K562 (cell line): ENCODE results near the gene BROX. TPM values are rescaled to one million over a fixed set of nuclear protein-coding genes. Genes with fewer than 3 reads are reported as not detected.
A peak's percentile ranks its signal among the peaks of the same experiment; 100 is the strongest.

Source experiments
- CC2D1A ChIP-seq: fragments of 450-650 bp; IDR thresholded peaks from 2 replicates; pipeline ENCODE4 v1.6.1; 2017; ENCODE audit warnings: mild to moderate bottlenecking
- CHD7 ChIP-seq: fragments of 200-600 bp; sonication (generic); IDR thresholded peaks from one replicate; pipeline ENCODE4 v1.6.1; 2012; ENCODE audit warnings: mild to moderate bottlenecking, low read depth, low read length, inconsistent platforms
- MEF2D ChIP-seq: conservative IDR thresholded peaks from 2 replicates; pipeline ENCODE4 v1.6.1; 2016; ENCODE audit warnings: low read depth, missing genetic modification characterization, missing compliant biosample characterization
- polyA plus RNA-seq, 8 experiments: library from polyadenylated mRNA; depleted of rRNA in 4 of 8; stranded (reverse) in 5 of 8; unstranded in 3 of 8; fragments of >200 nt; fragmentation: Nextera tagmentation in 2 of 8; fragmentation: Illumina TruSeq in 1 of 8; extraction: Ambion mirVana in 2 of 8; extraction: Trizol in 1 of 8; gene quantifications; 2 replicates each; pipeline versions ENCODE4 v1.2.1 to v1.2.3, GENCODE V29; 2011 to 2014; ENCODE audit warnings: inconsistent platforms in 1 of 8, missing spikeins in 1 of 8
- total RNA-seq, 7 experiments: library from RNA; depleted of rRNA in 6 of 7; stranded (reverse); fragments of >200 nt in 6 of 7; fragmentation: Illumina TruSeq in 2 of 7; extraction: Trizol in 2 of 7; gene quantifications; 2 replicates each; pipeline versions ENCODE4 v1.2.1 to v1.2.3, GENCODE V29; 2011 to 2021; ENCODE audit warnings: low replicate concordance in 1 of 7
- TF ChIP-seq, protein P1 (sequence below): fragments of 200-400 bp; formaldehyde crosslinking; IDR thresholded peaks from 2 replicates; pipeline ENCODE4 v1.6.1; 2017; ENCODE audit warnings: mild to moderate bottlenecking, low read depth, low read length, moderate library complexity
- TF ChIP-seq, protein P2 (sequence below): fragments of 250-450 bp; sonication (Bioruptor Pico); IDR thresholded peaks from 2 replicates; pipeline ENCODE4 v1.8.0; 2022; ENCODE audit warnings: inconsistent platforms
- TF ChIP-seq, protein P3 (sequence below): fragments of 450-650 bp; IDR thresholded peaks from 2 replicates; pipeline ENCODE4 v1.7.1; 2018; ENCODE audit warnings: mild to moderate bottlenecking, low read depth; ENCODE audit not compliant: partially characterized antibody

The BROX gene
- total and polyA plus RNA-seq, 9 of the 15 experiments (the other 6 are each of a cell fraction or from before 2014, with no cell fraction given), result 9.4 to 153 (median 45.1) TPM

GRCh38 chr1:222709700-222710153 is 2.6 kb upstream of the BROX start (continued):
- TF ChIP-seq, protein P1, sequence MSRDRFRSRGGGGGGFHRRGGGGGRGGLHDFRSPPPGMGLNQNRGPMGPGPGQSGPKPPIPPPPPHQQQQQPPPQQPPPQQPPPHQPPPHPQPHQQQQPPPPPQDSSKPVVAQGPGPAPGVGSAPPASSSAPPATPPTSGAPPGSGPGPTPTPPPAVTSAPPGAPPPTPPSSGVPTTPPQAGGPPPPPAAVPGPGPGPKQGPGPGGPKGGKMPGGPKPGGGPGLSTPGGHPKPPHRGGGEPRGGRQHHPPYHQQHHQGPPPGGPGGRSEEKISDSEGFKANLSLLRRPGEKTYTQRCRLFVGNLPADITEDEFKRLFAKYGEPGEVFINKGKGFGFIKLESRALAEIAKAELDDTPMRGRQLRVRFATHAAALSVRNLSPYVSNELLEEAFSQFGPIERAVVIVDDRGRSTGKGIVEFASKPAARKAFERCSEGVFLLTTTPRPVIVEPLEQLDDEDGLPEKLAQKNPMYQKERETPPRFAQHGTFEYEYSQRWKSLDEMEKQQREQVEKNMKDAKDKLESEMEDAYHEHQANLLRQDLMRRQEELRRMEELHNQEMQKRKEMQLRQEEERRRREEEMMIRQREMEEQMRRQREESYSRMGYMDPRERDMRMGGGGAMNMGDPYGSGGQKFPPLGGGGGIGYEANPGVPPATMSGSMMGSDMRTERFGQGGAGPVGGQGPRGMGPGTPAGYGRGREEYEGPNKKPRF, result no peak
- TF ChIP-seq CHD7 (no peak), CC2D1A (peak; percentile 81; the same call in 1 of the 2 replicates), MEF2D (tag) (no peak)
- TF ChIP-seq, protein P2, sequence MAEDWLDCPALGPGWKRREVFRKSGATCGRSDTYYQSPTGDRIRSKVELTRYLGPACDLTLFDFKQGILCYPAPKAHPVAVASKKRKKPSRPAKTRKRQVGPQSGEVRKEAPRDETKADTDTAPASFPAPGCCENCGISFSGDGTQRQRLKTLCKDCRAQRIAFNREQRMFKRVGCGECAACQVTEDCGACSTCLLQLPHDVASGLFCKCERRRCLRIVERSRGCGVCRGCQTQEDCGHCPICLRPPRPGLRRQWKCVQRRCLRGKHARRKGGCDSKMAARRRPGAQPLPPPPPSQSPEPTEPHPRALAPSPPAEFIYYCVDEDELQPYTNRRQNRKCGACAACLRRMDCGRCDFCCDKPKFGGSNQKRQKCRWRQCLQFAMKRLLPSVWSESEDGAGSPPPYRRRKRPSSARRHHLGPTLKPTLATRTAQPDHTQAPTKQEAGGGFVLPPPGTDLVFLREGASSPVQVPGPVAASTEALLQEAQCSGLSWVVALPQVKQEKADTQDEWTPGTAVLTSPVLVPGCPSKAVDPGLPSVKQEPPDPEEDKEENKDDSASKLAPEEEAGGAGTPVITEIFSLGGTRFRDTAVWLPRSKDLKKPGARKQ, result no peak
- TF ChIP-seq, protein P3, sequence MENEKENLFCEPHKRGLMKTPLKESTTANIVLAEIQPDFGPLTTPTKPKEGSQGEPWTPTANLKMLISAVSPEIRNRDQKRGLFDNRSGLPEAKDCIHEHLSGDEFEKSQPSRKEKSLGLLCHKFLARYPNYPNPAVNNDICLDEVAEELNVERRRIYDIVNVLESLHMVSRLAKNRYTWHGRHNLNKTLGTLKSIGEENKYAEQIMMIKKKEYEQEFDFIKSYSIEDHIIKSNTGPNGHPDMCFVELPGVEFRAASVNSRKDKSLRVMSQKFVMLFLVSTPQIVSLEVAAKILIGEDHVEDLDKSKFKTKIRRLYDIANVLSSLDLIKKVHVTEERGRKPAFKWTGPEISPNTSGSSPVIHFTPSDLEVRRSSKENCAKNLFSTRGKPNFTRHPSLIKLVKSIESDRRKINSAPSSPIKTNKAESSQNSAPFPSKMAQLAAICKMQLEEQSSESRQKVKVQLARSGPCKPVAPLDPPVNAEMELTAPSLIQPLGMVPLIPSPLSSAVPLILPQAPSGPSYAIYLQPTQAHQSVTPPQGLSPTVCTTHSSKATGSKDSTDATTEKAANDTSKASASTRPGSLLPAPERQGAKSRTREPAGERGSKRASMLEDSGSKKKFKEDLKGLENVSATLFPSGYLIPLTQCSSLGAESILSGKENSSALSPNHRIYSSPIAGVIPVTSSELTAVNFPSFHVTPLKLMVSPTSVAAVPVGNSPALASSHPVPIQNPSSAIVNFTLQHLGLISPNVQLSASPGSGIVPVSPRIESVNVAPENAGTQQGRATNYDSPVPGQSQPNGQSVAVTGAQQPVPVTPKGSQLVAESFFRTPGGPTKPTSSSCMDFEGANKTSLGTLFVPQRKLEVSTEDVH, result no peak
